CD14-positive monocyte (primary cell): ENCODE measurements around the gene ADAMTS17. TPM values are rescaled to one million over a fixed set of nuclear protein-coding genes. Genes with fewer than 3 reads are reported as not detected.

ENCODE experiments used
- DNase-seq, 3 donors: peaks; one replicate each; pipeline ENCODE4 v3.0.0-alpha.2; 2011 to 2022
- H2AFZ ChIP-seq: 2 replicates; pipeline ENCODE4 v1.6.0; 2012; ENCODE audit warnings: mild to moderate bottlenecking, low read depth, low read length, inconsistent platforms; ENCODE audit not compliant: insufficient read depth, poor library complexity, severe bottlenecking
- H3K27ac ChIP-seq, 2 donors: 1 replicate in 1 of 2; 2 replicates in 1 of 2; pipeline ENCODE4 v1.5.1; 2012 to 2013; ENCODE audit warnings: low read length in 2 of 2, control low read depth in 1 of 2, inconsistent platforms in 1 of 2, low read depth in 1 of 2, mild to moderate bottlenecking in 1 of 2
- H3K27me3 ChIP-seq, 2 donors: one replicate each; pipeline versions ENCODE4 v1.6.0 to v1.6.1; 2011 to 2013; ENCODE audit warnings: low read length in 2 of 2; ENCODE audit not compliant: control insufficient read depth in 2 of 2, insufficient read depth in 2 of 2
- H3K36me3 ChIP-seq, 2 donors: replicated peaks in 1 of 2; 1 replicate in 1 of 2; 2 replicates in 1 of 2; pipeline versions ENCODE4 v1.5.1 to v1.6.1; 2012 to 2013; ENCODE audit warnings: low read length in 2 of 2, control low read depth in 1 of 2, inconsistent platforms in 1 of 2, mild to moderate bottlenecking in 1 of 2; ENCODE audit not compliant: insufficient read depth in 2 of 2, control insufficient read depth in 1 of 2
- H3K4me1 ChIP-seq, 2 donors: 1 replicate in 1 of 2; 2 replicates in 1 of 2; pipeline versions ENCODE4 v1.5.1 to v1.6.1; 2012 to 2013; ENCODE audit warnings: low read length in 2 of 2, control low read depth in 1 of 2, inconsistent platforms in 1 of 2, mild to moderate bottlenecking in 1 of 2, moderate library complexity in 1 of 2; ENCODE audit not compliant: insufficient read depth in 2 of 2, control insufficient read depth in 1 of 2
- H3K4me2 ChIP-seq: replicated peaks from 2 replicates; pipeline ENCODE3; 2012; ENCODE audit warnings: low read length, moderate library complexity, mild to moderate bottlenecking; ENCODE audit not compliant: poor library complexity, severe bottlenecking; ENCODE audit errors: extremely low read depth
- H3K4me3 ChIP-seq, 3 experiments: fragments of 200-600 bp in 1 of 3; sonication (generic) in 1 of 3; replicated peaks in 1 of 3; 1 replicate in 2 of 3; 2 replicates in 1 of 3; pipeline ENCODE4 v1.5.1; 2011 to 2013; ENCODE audit warnings: low read length in 3 of 3, mild to moderate bottlenecking in 3 of 3, control low read depth in 2 of 3, low read depth in 2 of 3, inconsistent platforms in 1 of 3, moderate library complexity in 1 of 3
- H3K79me2 ChIP-seq: 2 replicates; pipeline ENCODE4 v1.6.0; 2012; ENCODE audit warnings: mild to moderate bottlenecking, control low read depth, inconsistent platforms, low read length, moderate library complexity; ENCODE audit not compliant: insufficient read depth
- H3K9ac ChIP-seq: 2 replicates; pipeline ENCODE4 v1.6.0; 2017; ENCODE audit warnings: low read length, mild to moderate bottlenecking; ENCODE audit not compliant: insufficient read depth, poor library complexity, severe bottlenecking
- H3K9me3 ChIP-seq, 2 donors: replicated peaks in 1 of 2; 1 replicate in 1 of 2; 2 replicates in 1 of 2; pipeline versions ENCODE4 v1.5.1 to v1.6.1; 2012 to 2013; ENCODE audit warnings: low read length in 2 of 2, control low read depth in 1 of 2; ENCODE audit not compliant: control insufficient read depth in 1 of 2, insufficient read depth in 1 of 2
- H4K20me1 ChIP-seq: 2 replicates; pipeline ENCODE4 v1.6.0; 2012; ENCODE audit warnings: mild to moderate bottlenecking, low read length, control low read depth, moderate library complexity; ENCODE audit not compliant: insufficient read depth
- H3K27ac Mint-ChIP-seq, 7 donors: one replicate each; pipeline ENCODE4 v1.8.0; 2020; ENCODE audit warnings: mild to moderate bottlenecking in 7 of 7, mixed read lengths in 7 of 7, moderate library complexity in 6 of 7, inconsistent platforms in 2 of 7
- H3K27me3 Mint-ChIP-seq, 3 donors: one replicate each; pipeline ENCODE4 v1.8.0; 2021 to 2022; ENCODE audit warnings: low read depth in 3 of 3, mild to moderate bottlenecking in 3 of 3, mixed read lengths in 3 of 3, moderate library complexity in 3 of 3, inconsistent platforms in 1 of 3
- H3K36me3 Mint-ChIP-seq, 2 donors: one replicate each; pipeline ENCODE4 v1.8.0; 2020; ENCODE audit warnings: mixed read lengths in 2 of 2, inconsistent platforms in 1 of 2, mild to moderate bottlenecking in 1 of 2
- H3K4me1 Mint-ChIP-seq: one replicate; pipeline ENCODE4 v1.8.0; 2020; ENCODE audit warnings: mild to moderate bottlenecking, mixed read lengths
- H3K4me3 Mint-ChIP-seq, 2 donors: one replicate each; pipeline ENCODE4 v1.8.0; 2020; ENCODE audit warnings: mild to moderate bottlenecking in 2 of 2, mixed read lengths in 2 of 2, moderate library complexity in 1 of 2
- H3K9me3 Mint-ChIP-seq, 7 donors: one replicate each; pipeline ENCODE4 v1.8.0; 2020 to 2022; ENCODE audit warnings: mixed read lengths in 7 of 7, mild to moderate bottlenecking in 6 of 7, moderate library complexity in 6 of 7, inconsistent platforms in 2 of 7
- WGBS: methylation state at CpG from one replicate; pipeline ENCODE4 v1.1.5; 2013; ENCODE audit warnings: missing lambda C conversion rate; ENCODE audit not compliant: insufficient coverage; 5-methylcytosine and 5-hydroxymethylcytosine counted together
- intact Hi-C, 2 donors: fragments of 100-400 bp; cut with micrococcal nuclease; formaldehyde crosslinking; loops; one replicate each; pipeline versions ENCODE4 v1.15.0 to v1.15.1; 2023
- polyA plus RNA-seq, 3 donors: library from polyadenylated mRNA; depleted of rRNA in 1 of 3; unstranded in 2 of 3; stranded (reverse) in 1 of 3; fragments of 300-500 nt in 2 of 3; fragments of >200 nt in 1 of 3; fragmentation: Illumina TruSeq in 2 of 3; gene quantifications; 1 replicate in 2 of 3; 2 replicates in 1 of 3; pipeline ENCODE4 v1.2.3, GENCODE V29; 2012 to 2021
- TF ChIP-seq, protein P1 (sequence below): fragments of 200-600 bp; IDR thresholded peaks from one replicate; pipeline ENCODE4 v1.8.0; 2022; ENCODE audit warnings: antibody characterized with exemption, mild to moderate bottlenecking

Gene ADAMTS17
- polyA plus RNA-seq, 3 donors, result 0.03 to 0.25 TPM; not detected in 1

DNA sequence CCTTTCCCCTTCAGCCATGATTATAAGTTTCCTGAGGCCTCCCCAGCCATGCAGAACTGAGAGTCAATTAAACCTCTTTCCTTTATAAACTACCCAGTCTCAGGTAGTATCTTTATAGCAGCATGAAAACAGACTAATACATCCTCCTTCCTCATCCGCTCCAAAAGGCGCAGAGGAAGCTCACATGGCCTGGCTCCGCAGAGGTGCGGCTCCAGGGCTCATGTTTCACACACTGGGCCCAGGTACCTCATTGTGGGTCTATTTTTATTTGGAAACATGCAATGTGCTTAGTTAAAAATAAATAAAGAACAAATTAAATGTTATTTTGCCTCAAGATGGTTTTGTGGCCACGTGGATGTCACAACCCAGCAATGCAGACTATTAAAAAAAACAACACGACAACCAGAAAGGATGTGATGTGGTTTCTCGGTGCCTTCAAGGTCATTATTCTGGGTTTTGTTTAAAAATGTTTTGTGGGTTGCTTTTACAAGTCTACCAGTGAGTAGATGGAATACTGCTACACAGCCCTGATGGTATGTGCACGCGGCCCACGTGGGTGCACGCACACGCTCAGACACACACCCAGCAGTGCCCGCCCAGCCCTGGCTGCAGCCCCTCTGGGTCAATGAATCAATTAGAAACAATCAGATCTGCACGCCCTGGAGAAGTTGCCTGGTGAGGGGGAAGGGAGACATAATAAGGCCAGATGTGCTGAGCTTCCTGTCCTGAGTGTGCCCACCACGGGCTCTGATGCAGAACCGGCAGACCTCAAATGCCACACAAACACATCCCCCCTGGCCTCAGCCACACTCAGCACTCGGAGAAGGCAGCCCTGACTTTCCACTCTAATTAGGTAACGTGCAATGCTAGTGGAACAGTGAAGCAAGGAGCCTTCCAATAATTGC, 140.1 kb downstream of the ADAMTS17 start:
- H3K9ac ChIP-seq, result no peak overlapping the region
- intact Hi-C loops, result no loop called here
- no peaks in the 10 kb centered on the region for H3K79me2 ChIP-seq
- no peak for DNase-seq
- no peak overlapping the region for H3K4me2 ChIP-seq
- no peak overlapping the region for H3K4me3 Mint-ChIP-seq
- TF ChIP-seq, protein P1, sequence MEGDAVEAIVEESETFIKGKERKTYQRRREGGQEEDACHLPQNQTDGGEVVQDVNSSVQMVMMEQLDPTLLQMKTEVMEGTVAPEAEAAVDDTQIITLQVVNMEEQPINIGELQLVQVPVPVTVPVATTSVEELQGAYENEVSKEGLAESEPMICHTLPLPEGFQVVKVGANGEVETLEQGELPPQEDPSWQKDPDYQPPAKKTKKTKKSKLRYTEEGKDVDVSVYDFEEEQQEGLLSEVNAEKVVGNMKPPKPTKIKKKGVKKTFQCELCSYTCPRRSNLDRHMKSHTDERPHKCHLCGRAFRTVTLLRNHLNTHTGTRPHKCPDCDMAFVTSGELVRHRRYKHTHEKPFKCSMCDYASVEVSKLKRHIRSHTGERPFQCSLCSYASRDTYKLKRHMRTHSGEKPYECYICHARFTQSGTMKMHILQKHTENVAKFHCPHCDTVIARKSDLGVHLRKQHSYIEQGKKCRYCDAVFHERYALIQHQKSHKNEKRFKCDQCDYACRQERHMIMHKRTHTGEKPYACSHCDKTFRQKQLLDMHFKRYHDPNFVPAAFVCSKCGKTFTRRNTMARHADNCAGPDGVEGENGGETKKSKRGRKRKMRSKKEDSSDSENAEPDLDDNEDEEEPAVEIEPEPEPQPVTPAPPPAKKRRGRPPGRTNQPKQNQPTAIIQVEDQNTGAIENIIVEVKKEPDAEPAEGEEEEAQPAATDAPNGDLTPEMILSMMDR, result no peak
- no peaks in the 10 kb centered on the region for H3K4me1 Mint-ChIP-seq
- H3K9me3 ChIP-seq, result peaks cover 13 to 28% of the 10 kb centered on the region in 2 donors
- H3K36me3 Mint-ChIP-seq, result no peaks in the 10 kb centered on the region
- 41% methylated on average over 7 of the region's 18 CpGs for WGBS
- H2AFZ ChIP-seq, result no peak overlapping the region
- H3K27me3 ChIP-seq, result no peaks in the 10 kb centered on the region
- peaks cover 6 to 34% (median 17%) of the 10 kb centered on the region in 7 donors for H3K9me3 Mint-ChIP-seq
- no peak overlapping the region for H3K4me3 ChIP-seq
- no peaks in the 10 kb centered on the region for H4K20me1 ChIP-seq
- H3K27ac Mint-ChIP-seq, result no peak overlapping the region
- peaks cover 0 to 10% (median 0%) of the 10 kb centered on the region in 3 donors for H3K27me3 Mint-ChIP-seq
- H3K27ac ChIP-seq, result no peak overlapping the region
- no peaks in the 10 kb centered on the region for H3K36me3 ChIP-seq
- H3K4me1 ChIP-seq, result no peaks in the 10 kb centered on the region

DNA sequence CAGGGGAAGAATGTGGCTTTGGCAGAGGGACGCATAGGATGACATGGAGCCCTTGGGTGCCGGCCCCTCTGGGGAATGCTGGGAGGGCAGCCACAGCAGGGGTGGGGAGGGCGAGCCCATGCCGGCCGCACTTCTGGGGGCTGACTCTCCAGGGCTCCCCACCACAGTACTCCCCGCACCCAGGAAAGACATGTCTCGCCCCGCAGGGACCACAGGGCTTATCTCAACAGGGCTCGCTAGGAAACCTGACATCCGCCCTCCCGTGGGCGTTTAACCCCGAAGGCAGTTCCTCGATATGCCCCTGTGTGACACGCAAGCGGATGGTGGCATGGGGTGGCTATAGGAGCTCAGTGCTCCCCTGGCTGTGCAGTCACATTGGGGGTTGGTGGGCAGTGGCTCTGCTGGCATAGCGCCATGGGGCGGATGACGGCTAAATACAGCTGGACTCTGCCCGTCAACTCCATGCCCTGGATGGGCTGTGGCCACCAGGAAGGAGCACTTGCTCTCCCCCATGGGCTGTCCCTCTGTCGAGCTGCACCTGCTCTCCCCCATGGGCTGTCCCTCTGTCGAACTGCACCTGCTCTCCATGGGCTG, 141.4 kb downstream of the ADAMTS17 start:
- intact Hi-C loops, result no loop called here
- Histone ChIP-seq H3K79me2 (no peaks in the 10 kb centered on the region), H2AFZ (no peak overlapping the region), H3K9ac (no peak overlapping the region), H3K4me3 (no peak overlapping the region), H3K27ac (no peak overlapping the region), H3K9me3 (peaks cover 9 to 23% of the 10 kb centered on the region in 2 donors), H3K27me3 (no peaks in the 10 kb centered on the region), H3K4me1 (no peaks in the 10 kb centered on the region), H4K20me1 (no peaks in the 10 kb centered on the region), H3K4me2 (no peak overlapping the region), H3K36me3 (no peaks in the 10 kb centered on the region)
- Mint-ChIP-seq H3K4me1 (no peaks in the 10 kb centered on the region), H3K4me3 (no peak overlapping the region), H3K36me3 (no peaks in the 10 kb centered on the region), H3K9me3 (peaks cover 6 to 27% (median 13%) of the 10 kb centered on the region in 7 donors), H3K27ac (no peak overlapping the region), H3K27me3 (peaks cover 0 to 11% (median 0%) of the 10 kb centered on the region in 3 donors)
- WGBS, result 96% methylated on average over 17 of the region's 22 CpGs
- TF ChIP-seq, protein P1, result no peak
- no peak for DNase-seq
